ENCODE data around the gene RCHY1. TPM values are rescaled to one million over a fixed set of nuclear protein-coding genes. Genes with fewer than 3 reads are reported as not detected.

RCHY1 gene
- 50.4 TPM for total RNA-seq

GRCh38 chr4:75514131-75514948 is at the start of gene RCHY1, which contains the start of gene THAP6:
RCHY1 (minus strand) TSS chr4:75514403; CDS start chr4:75514286, 117 bp downstream.
THAP6 (plus strand) TSS chr4:75514473; CDS start chr4:75515453, 980 bp downstream.

GRCh38 chr4:75555294-75556164 is 41.3 kb upstream of the RCHY1 start, which contains the start of gene ODAPH:
ODAPH (plus strand) TSS chr4:75556066; CDS start chr4:75556083, 17 bp downstream.

Other genes starting within 250 kb of the RCHY1 start
- 30.7 TPM for gene THAP6, start 70 bp upstream of the RCHY1 start, total RNA-seq
- not detected for gene ODAPH, start 41.7 kb upstream of the RCHY1 start, total RNA-seq
- gene CDKL2, start 116.1 kb upstream of the RCHY1 start, total RNA-seq: 53.2 TPM
- gene G3BP2, start 159.0 kb upstream of the RCHY1 start, total RNA-seq: 269 TPM
- gene USO1, start 210.2 kb upstream of the RCHY1 start, total RNA-seq: 50.4 TPM

Data from parietal lobe (tissue), 1 donor.